ENCODE data around the gene OOSP4A. TPM values are rescaled to one million over a fixed set of nuclear protein-coding genes. Genes with fewer than 3 reads are reported as not detected.
A peak's percentile ranks its signal among the peaks of the same experiment; 100 is the strongest.

The OOSP4A gene
- total and polyA plus RNA-seq, 2 of the 4 experiments (the other 2 are of a cell fraction): not detected

GRCh38 chr11:59983212-59983611 is 19.4 kb downstream of the OOSP4A start:
- DNase-seq (no peak), ATAC-seq (ENCODE audit: low read depth) (no peak)
- Histone ChIP-seq H3K9ac (ENCODE audit: low read depth, low read length) (no peak overlapping the region), H2AK5ac (ENCODE audit: low read depth, low read length) (no peak overlapping the region), H4K5ac (ENCODE audit: low read depth, low read length) (no peak overlapping the region), H3K27ac (ENCODE audit: insufficient read depth, low read length) (no peak overlapping the region), H3K14ac (replicated peaks; ENCODE audit: low read depth, low read length) (no peak overlapping the region), H4K8ac (ENCODE audit: low read depth in 2 of 2, low read length in 2 of 2) (no peak overlapping the region), H2AK9ac (replicated peaks; ENCODE audit: low read depth, low read length, poor library complexity) (no peak overlapping the region), H3K4me3 (ENCODE audit: insufficient read depth, low read depth, low read length) (no peak overlapping the region), H3K9me1 (ENCODE audit: insufficient read depth, low read length) (no peaks in the 10 kb centered on the region), H3K18ac (ENCODE audit: low read depth, low read length) (no peak overlapping the region), H2BK5ac (ENCODE audit: low read depth, low read length, poor library complexity, severe bottlenecking) (no peak overlapping the region), H3K79me1 (ENCODE audit: low read depth in 1 of 2, low read length in 2 of 2) (no peaks in the 10 kb centered on the region), H2BK20ac (ENCODE audit: low read depth, low read length) (no peak overlapping the region), H4K20me1 (ENCODE audit: insufficient read depth, low read length) (no peaks in the 10 kb centered on the region), H2BK15ac (ENCODE audit: low read depth, low read length) (no peak overlapping the region), H2BK120ac (ENCODE audit: low read depth, low read length) (no peak overlapping the region), H3K4me1 (ENCODE audit: control insufficient read depth, insufficient read depth, low read length) (no peaks in the 10 kb centered on the region), H3K56ac (ENCODE audit: extremely low read depth, insufficient read depth, low read length) (no peak overlapping the region), H3K4ac (ENCODE audit: low read depth, low read length) (no peak overlapping the region), H4K91ac (ENCODE audit: insufficient read depth, low read depth, low read length) (no peak overlapping the region), H2AFZ (replicated peaks; ENCODE audit: low read length, poor library complexity) (no peak overlapping the region), H3K27me3 (ENCODE audit: control insufficient read depth, insufficient read depth, low read length) (no peaks in the 10 kb centered on the region), H3K23ac (ENCODE audit: low read depth, low read length) (no peak overlapping the region), H3K36me3 (ENCODE audit: control insufficient read depth, insufficient read depth, low read length) (no peaks in the 10 kb centered on the region), H3K9me3 (ENCODE audit: control insufficient read depth, insufficient read depth, low read length) (no peaks in the 10 kb centered on the region), H3K4me2 (ENCODE audit: low read depth, low read length) (no peak overlapping the region)
- ChIA-PET POLR2A (ENCODE audit: unreplicated experiment) (no interaction called here), CTCF (no interaction called here)
- no TSS peak for BruUV-seq (replicated peaks)
- no CpG with 5 or more reads among the region's 1 CpG for WGBS, 2 experiments (ENCODE audit: extremely low coverage in 2 of 2, insufficient read length in 1 of 2)
- intact Hi-C loops (cut with micrococcal nuclease): no loop called here
- dilution Hi-C loops (cut with HindIII; ENCODE audit: low sequenced_read_pairs, unreplicated experiment): no loop called here
- in situ Hi-C loops (cut with MboI; ENCODE audit: low sequenced_read_pairs): no loop called here
- TF ChIP-seq MAFK (IDR thresholded peaks at IDR 0.05; ENCODE audit: low read depth, low read length) (peak; percentile 23; the same call in 1 of the 2 replicates), FOS (IDR thresholded peaks at IDR 0.05; ENCODE audit: low read depth, low read length) (no peak), MXI1 (IDR thresholded peaks at IDR 0.05; ENCODE audit: borderline replicate concordance, low read depth, low read length) (no peak)

Measured in IMR-90 (cell line).